ENCODE results near the gene COL5A2. TPM values are rescaled to one million over a fixed set of nuclear protein-coding genes. Genes with fewer than 3 reads are reported as not detected.

Gene COL5A2
- polyA plus RNA-seq, 1 donor (not counting 4 experiments of a cell fraction or from before 2014, with no cell fraction given) = 7.2 TPM

GRCh38 chr2:189069855-189070619, 109.5 kb downstream of the COL5A2 start:
- peaks cover 0 to 1% of the 10 kb centered on the region in 2 experiments for H3K36me3 ChIP-seq (ENCODE audit: control insufficient read depth in 2 of 2, extremely low read depth in 1 of 2, insufficient read depth in 2 of 2, low read length in 2 of 2)

GRCh38 chr2:189066037-189066436, 113.5 kb downstream of the COL5A2 start:
- no peak overlapping the region for H3K9ac ChIP-seq (ENCODE audit: control insufficient read depth, extremely low read depth, insufficient read depth, low read length)

More at GRCh38 chr2:189069855-189070619, 109.5 kb downstream of the COL5A2 start:
- TF ChIP-seq EZH2 (IDR thresholded peaks at IDR 0.05; ENCODE audit: low read length) (no peak), CTCF (optimal IDR thresholded peaks at IDR 0.05 in 1 of 3, IDR thresholded peaks at IDR 0.05 in 1 of 3, conservative IDR thresholded peaks at IDR 0.05 in 1 of 3; ENCODE audit: extremely low read depth in 1 of 3, insufficient read depth in 2 of 3, low read length in 3 of 3) (no peak)
- H3K79me2 ChIP-seq (ENCODE audit: control insufficient read depth, insufficient read depth, low read length) = no peaks in the 10 kb centered on the region
- H3K27ac ChIP-seq (ENCODE audit: control insufficient read depth, insufficient read depth, low read length) = no peak overlapping the region
- H3K9me1 ChIP-seq (ENCODE audit: control insufficient read depth, extremely low read depth, insufficient read depth, low read length) = no peaks in the 10 kb centered on the region
- H3K9ac ChIP-seq (ENCODE audit: control insufficient read depth, extremely low read depth, insufficient read depth, low read length) = no peak overlapping the region
- H3K4me2 ChIP-seq (ENCODE audit: control insufficient read depth, extremely low read depth, insufficient read depth, low read depth, low read length) = no peak overlapping the region
- no peaks in the 10 kb centered on the region for H3K4me1 ChIP-seq (ENCODE audit: control insufficient read depth, extremely low read depth, insufficient read depth, low read length)
- no peaks in the 10 kb centered on the region for H3K9me3 ChIP-seq (ENCODE audit: control insufficient read depth, low read depth, low read length)
- H3K4me3 ChIP-seq (ENCODE audit: control insufficient read depth in 2 of 3, extremely low read depth in 1 of 3, insufficient read depth in 2 of 3, low read depth in 1 of 3, low read length in 3 of 3) = no peak overlapping the region
- no peak overlapping the region for H2AFZ ChIP-seq (ENCODE audit: control insufficient read depth, low read length)
- dilution Hi-C loops (cut with MboI; ENCODE audit: extremely low pct_ligation_motif_present, low sequenced_read_pairs) = no loop called here
- DNase-seq (ENCODE audit: low read depth, low spot score) (no peak), FAIRE-seq (no peak)
- no peaks in the 10 kb centered on the region for H4K20me1 ChIP-seq (ENCODE audit: control insufficient read depth, extremely low read depth, insufficient read depth, low read length)
- H3K27me3 ChIP-seq (ENCODE audit: control insufficient read depth, extremely low read depth, insufficient read depth, low read length) = no peaks in the 10 kb centered on the region

More at GRCh38 chr2:189066037-189066436, 113.5 kb downstream of the COL5A2 start:
- FAIRE-seq = no peak
- dilution Hi-C loops (cut with MboI; ENCODE audit: extremely low pct_ligation_motif_present, low sequenced_read_pairs) = no loop called here
- no peak for TF ChIP-seq EZH2 (IDR thresholded peaks at IDR 0.05; ENCODE audit: low read length)
- TF ChIP-seq CTCF (optimal IDR thresholded peaks at IDR 0.05 in 1 of 3, IDR thresholded peaks at IDR 0.05 in 1 of 3, conservative IDR thresholded peaks at IDR 0.05 in 1 of 3; ENCODE audit: extremely low read depth in 1 of 3, insufficient read depth in 2 of 3, low read length in 3 of 3) = no peak
- H2AFZ ChIP-seq (ENCODE audit: control insufficient read depth, low read length) = no peak overlapping the region
- no peaks in the 10 kb centered on the region for H4K20me1 ChIP-seq (ENCODE audit: control insufficient read depth, extremely low read depth, insufficient read depth, low read length)
- DNase-seq (ENCODE audit: low read depth, low spot score) = no peak
- H3K27me3 ChIP-seq (ENCODE audit: control insufficient read depth, extremely low read depth, insufficient read depth, low read length) = no peaks in the 10 kb centered on the region
- H3K4me1 ChIP-seq (ENCODE audit: control insufficient read depth, extremely low read depth, insufficient read depth, low read length) = no peaks in the 10 kb centered on the region
- H3K9me3 ChIP-seq (ENCODE audit: control insufficient read depth, low read depth, low read length) = no peaks in the 10 kb centered on the region
- H3K79me2 ChIP-seq (ENCODE audit: control insufficient read depth, insufficient read depth, low read length) = no peaks in the 10 kb centered on the region
- H3K4me2 ChIP-seq (ENCODE audit: control insufficient read depth, extremely low read depth, insufficient read depth, low read depth, low read length) = no peak overlapping the region
- H3K27ac ChIP-seq (ENCODE audit: control insufficient read depth, insufficient read depth, low read length) = no peak overlapping the region
- no peak overlapping the region for H3K4me3 ChIP-seq (ENCODE audit: control insufficient read depth in 2 of 3, extremely low read depth in 1 of 3, insufficient read depth in 2 of 3, low read depth in 1 of 3, low read length in 3 of 3)
- H3K36me3 ChIP-seq (ENCODE audit: control insufficient read depth in 2 of 2, extremely low read depth in 1 of 2, insufficient read depth in 2 of 2, low read length in 2 of 2) = peaks cover 0 to 1% of the 10 kb centered on the region in 2 experiments
- no peaks in the 10 kb centered on the region for H3K9me1 ChIP-seq (ENCODE audit: control insufficient read depth, extremely low read depth, insufficient read depth, low read length)
